NCI-H1105 (cell line): ENCODE measurements around the gene SOX2.
"Not testable (repeated sequence)": the region's sequence is repeated elsewhere in the genome, so short reads cannot be mapped to it uniquely, and the experiment has no call there.

Experiments used
- DNase-seq: peaks from one replicate; lab custom pipeline; 2025; lab: John Stamatoyannopoulos, UW

The SOX2 gene

DNA sequence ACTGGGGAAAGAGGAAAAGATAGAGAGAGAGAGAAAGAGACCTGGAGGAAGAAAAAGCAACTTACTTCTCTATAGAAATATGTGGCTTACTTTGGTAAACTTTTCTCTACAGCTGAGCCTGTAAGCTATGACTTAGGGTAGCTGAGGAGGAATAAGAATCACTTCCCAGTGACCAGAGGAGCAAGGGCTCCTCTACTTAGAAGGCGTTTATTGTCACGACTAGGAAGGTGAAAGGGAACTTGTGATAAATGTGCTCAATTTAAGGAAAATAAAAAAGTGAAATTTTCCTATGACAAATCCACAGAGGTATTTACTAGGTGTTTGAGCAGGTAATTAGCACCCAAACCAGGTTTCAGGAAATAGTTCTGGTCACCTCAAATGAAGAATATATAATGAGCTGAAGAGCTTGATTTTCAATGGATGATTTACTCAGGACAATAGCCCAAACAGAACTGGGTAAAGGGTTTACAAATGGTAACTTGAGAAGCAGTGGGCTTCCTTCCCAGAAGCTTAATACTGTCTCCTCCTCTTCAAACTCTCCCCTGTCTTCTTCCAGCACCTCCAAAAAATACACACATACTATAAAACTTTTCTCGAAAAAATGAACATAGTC lies 46.1 kb downstream of the SOX2 start:
- DNase-seq = no peak

DNA sequence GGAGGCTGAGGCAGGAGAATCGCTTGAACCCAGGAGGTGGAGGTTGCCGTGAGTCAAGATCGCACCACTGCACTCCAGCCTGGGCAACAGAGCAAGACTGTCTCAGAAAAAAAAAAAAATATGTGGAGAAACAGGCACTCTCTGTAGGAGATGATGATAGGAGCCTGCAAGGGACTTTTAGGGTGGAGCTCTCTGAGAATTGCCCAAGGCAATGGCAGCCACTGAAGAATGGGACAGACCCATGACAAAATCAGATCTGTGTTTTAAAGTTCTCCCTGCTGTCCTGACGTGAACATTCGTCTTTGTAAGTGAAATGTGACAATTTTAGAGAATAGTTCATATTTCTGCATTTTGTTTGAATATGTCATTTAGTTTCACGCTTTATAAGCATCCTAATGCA lies 50.2 kb downstream of the SOX2 start:
- no peak for DNase-seq

DNA sequence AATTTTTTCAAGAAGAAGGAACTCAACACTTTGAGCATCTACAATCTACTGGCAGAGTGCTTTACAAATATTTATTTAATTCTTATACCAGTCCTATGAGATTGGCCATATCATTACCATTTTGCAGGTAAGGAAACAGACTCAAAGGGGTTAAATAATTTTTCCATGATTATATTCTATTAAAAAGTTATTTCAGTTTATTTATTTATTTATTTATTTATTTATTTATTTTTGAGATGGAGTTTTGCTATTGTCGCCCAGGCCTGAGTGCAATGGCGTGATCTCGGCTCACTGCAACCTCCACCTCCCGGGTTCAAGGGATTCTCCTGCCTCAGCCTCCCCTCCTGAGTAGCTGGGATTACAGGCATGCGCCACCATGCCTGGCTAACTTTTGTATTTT lies 52.3 kb downstream of the SOX2 start:
- not testable (repeated sequence) for DNase-seq
